Nasal cavity respiratory epithelium epithelial cell of viscerocranial mucosa (primary cell): ENCODE measurements around the gene ATG5. TPM values are rescaled to one million over a fixed set of nuclear protein-coding genes. Genes with fewer than 3 reads are reported as not detected.

ENCODE experiments used
- total RNA-seq: library from RNA; depleted of rRNA; stranded (reverse); fragments of >200 nt; gene quantifications from 2 replicates; pipeline ENCODE4 v1.2.3, GENCODE V29; 2014

ATG5 gene
- total RNA-seq: 71.8 and 87.6 TPM in 2 replicates

GRCh38 chr6:106325336-106326178 lies at the start of gene ATG5:
Gene ATG5 (minus strand): TSS chr6:106325760. CDS start chr6:106316208, 9,552 bp downstream.

DNA sequence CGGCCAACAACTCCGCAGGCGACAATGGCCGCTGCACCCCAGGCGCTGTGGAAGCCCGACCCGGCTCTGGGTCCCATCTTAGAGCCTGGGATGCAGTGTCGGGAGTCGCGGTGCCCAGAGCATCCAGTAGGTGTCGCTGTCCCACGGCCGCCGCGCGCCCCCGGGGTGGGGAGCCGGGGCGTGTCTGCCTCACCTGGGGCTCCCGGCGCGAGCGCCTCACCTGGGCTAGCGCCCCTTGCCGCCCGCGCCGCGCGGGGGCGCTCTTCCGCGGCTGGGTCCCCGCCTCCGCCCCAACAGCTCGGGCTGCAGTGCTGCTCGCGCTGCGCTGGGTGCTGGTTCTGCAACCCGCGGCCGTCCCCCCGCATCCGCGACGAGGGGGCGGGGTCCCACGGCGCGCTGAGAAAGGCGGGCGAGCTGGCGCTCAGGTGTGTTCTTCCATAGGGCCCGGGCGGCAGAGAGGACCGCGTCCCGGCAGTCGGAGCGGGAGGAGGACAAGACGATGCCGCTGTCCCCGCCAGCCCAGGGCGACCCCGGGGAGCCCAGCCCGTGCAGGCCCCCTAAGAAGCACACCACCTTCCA lies 34.9 kb upstream of the ATG5 start, which contains the start of gene CRYBG1:
Gene CRYBG1, plus strand, starts transcription at position 308 of the 579 bp plus-strand sequence. Its CDS starts 192 bp downstream, at position 500.

Other genes with a start within 250 kb of the ATG5 start
- gene PRDM1, start 239.4 kb downstream of the ATG5 start, total RNA-seq: 14.9 and 17.1 TPM in 2 replicates
- gene CRYBG1, start 35.0 kb upstream of the ATG5 start, total RNA-seq: 58.4 and 99.2 TPM in 2 replicates